Stimulated activated CD8-positive, alpha-beta memory T cell treated with anti-CD3 and anti-CD28 coated beads, Interleukin-4, amount 100 ng/mL, for 24 hours (primary cell): ENCODE results near the gene AUP1.
"Not testable (repeated sequence)": the region's sequence is repeated elsewhere in the genome, so short reads cannot be mapped to it uniquely, and the experiment has no call there.

Experiments
- DNase-seq: peaks from one replicate; pipeline ENCODE4 v3.0.0-alpha.2; 2020; ENCODE audit warnings: low read depth

The AUP1 gene

GRCh38 chr2:74529357-74530238, at the start of gene AUP1, which contains the start of gene HTRA2:
Gene AUP1, minus strand, starts transcription at chr2:74529706. Its CDS starts 77 bp downstream, at chr2:74529629.
Gene HTRA2, plus strand, starts transcription at chr2:74529933. Its CDS starts 74 bp downstream, at chr2:74530007.
- peak; percentile 89 for DNase-seq

- no peak for DNase-seq
Observed at GRCh38 chr2:74578408-74578807, 48.9 kb upstream of the AUP1 start.

GRCh38 chr2:74577448-74577847, 47.9 kb upstream of the AUP1 start:
- no peak for DNase-seq

- DNase-seq: no peak
Observed at GRCh38 chr2:74576863-74577229, 47.3 kb upstream of the AUP1 start.

- DNase-seq: no peak
Observed at GRCh38 chr2:74576211-74576862, 46.8 kb upstream of the AUP1 start.

GRCh38 chr2:74575320-74575719, 45.8 kb upstream of the AUP1 start:
- no peak for DNase-seq

GRCh38 chr2:74573747-74574562, 44.4 kb upstream of the AUP1 start:
- no peak for DNase-seq

GRCh38 chr2:74572178-74572925, 42.8 kb upstream of the AUP1 start:
- DNase-seq: no peak

- DNase-seq: no peak
Observed at GRCh38 chr2:74571058-74571457, 41.6 kb upstream of the AUP1 start.

GRCh38 chr2:74569686-74570085, 40.2 kb upstream of the AUP1 start:
- no peak for DNase-seq

- DNase-seq: no peak
Observed at GRCh38 chr2:74567881-74568280, 38.4 kb upstream of the AUP1 start.

GRCh38 chr2:74566754-74567085, 37.2 kb upstream of the AUP1 start:
- DNase-seq: no peak

GRCh38 chr2:74566076-74566753, 36.7 kb upstream of the AUP1 start:
- DNase-seq: no peak

- no peak for DNase-seq
Observed at GRCh38 chr2:74564222-74564621, 34.7 kb upstream of the AUP1 start.

GRCh38 chr2:74562126-74562775, 32.7 kb upstream of the AUP1 start:
- no peak for DNase-seq

GRCh38 chr2:74561022-74561421, 31.5 kb upstream of the AUP1 start:
- not testable (repeated sequence) for DNase-seq

- DNase-seq: no peak
Observed at GRCh38 chr2:74560591-74560990, 31.1 kb upstream of the AUP1 start.

- no peak for DNase-seq
Observed at GRCh38 chr2:74559912-74560311, 30.4 kb upstream of the AUP1 start.

GRCh38 chr2:74558284-74559230, 29.1 kb upstream of the AUP1 start:
- no peak for DNase-seq
